Astrocyte (in vitro differentiated cells and primary cell): Measurements from ENCODE around the gene TMEM170B. TPM values are rescaled to one million over a fixed set of nuclear protein-coding genes. Genes with fewer than 3 reads are reported as not detected.

Experiments
- DNase-seq: peaks from one replicate; pipeline ENCODE4 v3.0.0-alpha.2; 2010; ENCODE audit warnings: low read depth
- FAIRE-seq: peaks from 2 replicates; lab custom pipeline; 2011; peaks lifted over from hg19 to GRCh38; lab: Jason Lieb, UNC
- H2AFZ ChIP-seq: 2 replicates; pipeline ENCODE4 v1.6.0; 2012; ENCODE audit warnings: low read depth, low read length, inconsistent platforms
- H3K27ac ChIP-seq: 2 replicates; pipeline ENCODE4 v1.5.1; 2011; ENCODE audit warnings: low read depth, low read length, inconsistent platforms
- H3K27me3 ChIP-seq: 2 replicates; pipeline ENCODE4 v1.6.0; 2011; ENCODE audit warnings: low read length, inconsistent platforms; ENCODE audit not compliant: insufficient read depth
- H3K36me3 ChIP-seq: 2 replicates; pipeline ENCODE4 v1.5.1; 2011; ENCODE audit warnings: low read length, inconsistent platforms; ENCODE audit not compliant: insufficient read depth
- H3K4me1 ChIP-seq: 2 replicates; pipeline ENCODE4 v1.5.1; 2011; ENCODE audit warnings: low read length, inconsistent platforms; ENCODE audit not compliant: insufficient read depth
- H3K4me2 ChIP-seq: 2 replicates; pipeline ENCODE4 v1.6.0; 2012; ENCODE audit warnings: low read length, inconsistent platforms
- H3K4me3 ChIP-seq: 2 replicates; pipeline ENCODE4 v1.5.1; 2011; ENCODE audit warnings: low read depth, mild to moderate bottlenecking, low read length, inconsistent platforms; ENCODE audit not compliant: insufficient read depth
- H3K79me2 ChIP-seq: 2 replicates; pipeline ENCODE4 v1.6.0; 2012; ENCODE audit warnings: mild to moderate bottlenecking, low read length, inconsistent platforms; ENCODE audit not compliant: insufficient read depth
- H3K9ac ChIP-seq: 2 replicates; pipeline ENCODE4 v1.6.0; 2012; ENCODE audit warnings: mild to moderate bottlenecking, low read length, inconsistent platforms
- H3K9me3 ChIP-seq: 2 replicates; pipeline ENCODE4 v1.5.1; 2012; ENCODE audit warnings: low read depth, mild to moderate bottlenecking, low read length, inconsistent platforms; ENCODE audit not compliant: insufficient read depth
- H4K20me1 ChIP-seq: 2 replicates; pipeline ENCODE4 v1.6.0; 2012; ENCODE audit warnings: low read length, inconsistent platforms; ENCODE audit not compliant: insufficient read depth
- H3K27ac Mint-ChIP-seq: one replicate; pipeline ENCODE4 v1.8.0; 2021; ENCODE audit warnings: mild to moderate bottlenecking, mixed read lengths; ENCODE audit not compliant: unreplicated experiment
- H3K27me3 Mint-ChIP-seq: one replicate; pipeline ENCODE4 v1.8.0; 2021; ENCODE audit warnings: low read depth, mixed read lengths; ENCODE audit not compliant: unreplicated experiment
- H3K36me3 Mint-ChIP-seq: one replicate; pipeline ENCODE4 v1.8.0; 2021; ENCODE audit warnings: low read depth, mixed read lengths; ENCODE audit not compliant: unreplicated experiment
- H3K4me1 Mint-ChIP-seq: one replicate; pipeline ENCODE4 v1.8.0; 2021; ENCODE audit warnings: low read depth, mixed read lengths; ENCODE audit not compliant: unreplicated experiment
- H3K4me3 Mint-ChIP-seq: one replicate; pipeline ENCODE4 v1.8.0; 2021; ENCODE audit warnings: mild to moderate bottlenecking, moderate library complexity, mixed read lengths; ENCODE audit not compliant: unreplicated experiment
- H3K9me3 Mint-ChIP-seq: one replicate; pipeline ENCODE4 v1.8.0; 2021; ENCODE audit warnings: mild to moderate bottlenecking, mixed read lengths; ENCODE audit not compliant: unreplicated experiment
- CTCF ChIP-seq: IDR thresholded peaks from 2 replicates; pipeline ENCODE4 v1.5.1; 2011; ENCODE audit warnings: low read depth, mild to moderate bottlenecking, inconsistent platforms, low read length, moderate library complexity; ENCODE audit not compliant: insufficient read depth
- EZH2 ChIP-seq: IDR thresholded peaks from 2 replicates; pipeline ENCODE4 v1.6.1; 2012; ENCODE audit warnings: mild to moderate bottlenecking, low read length, inconsistent platforms; ENCODE audit not compliant: insufficient read depth
- total RNA-seq: library from RNA; stranded (reverse); gene quantifications from 2 replicates; pipeline ENCODE4 v1.2.1, GENCODE V29; 2021

Gene TMEM170B
- total RNA-seq, 1 donor from 2014 or later, result 2.5 TPM

GRCh38 chr6:11536795-11537194 is 754 bp upstream of the TMEM170B start:
- Histone ChIP-seq H3K27ac (no peak overlapping the region), H3K36me3 (no peaks in the 10 kb centered on the region), H3K27me3 (no peaks in the 10 kb centered on the region), H3K4me1 (peaks cover 11% of the 10 kb centered on the region), H4K20me1 (no peaks in the 10 kb centered on the region), H3K79me2 (no peaks in the 10 kb centered on the region), H3K9ac (peak overlapping the region; percentile 52), H3K9me3 (no peaks in the 10 kb centered on the region), H3K4me2 (peak overlapping the region; percentile 90), H2AFZ (peak overlapping the region; percentile 89), H3K4me3 (peak overlapping the region; percentile 64)
- Mint-ChIP-seq H3K4me1 (no peaks in the 10 kb centered on the region), H3K4me3 (peak overlapping the region; percentile 82), H3K27ac (peak overlapping the region; percentile 26), H3K9me3 (no peaks in the 10 kb centered on the region), H3K36me3 (no peaks in the 10 kb centered on the region), H3K27me3 (peaks cover 2% of the 10 kb centered on the region)
- no peak for DNase-seq
- no peak for FAIRE-seq
- TF ChIP-seq CTCF (no peak), EZH2 (no peak)

GRCh38 chr6:11538052-11538818 is 686 bp downstream of the TMEM170B start:
- peak overlapping the region; percentile 52 for H3K9ac ChIP-seq

More at GRCh38 chr6:11538052-11538818, 686 bp downstream of the TMEM170B start:
- Histone ChIP-seq H3K4me3 (peak overlapping the region; percentile 64), H3K4me2 (peak overlapping the region; percentile 90), H3K4me1 (peaks cover 11% of the 10 kb centered on the region), H2AFZ (peak overlapping the region; percentile 89), H3K27me3 (no peaks in the 10 kb centered on the region), H4K20me1 (no peaks in the 10 kb centered on the region), H3K27ac (no peak overlapping the region), H3K9me3 (no peaks in the 10 kb centered on the region), H3K36me3 (no peaks in the 10 kb centered on the region), H3K79me2 (no peaks in the 10 kb centered on the region)
- no peak for TF ChIP-seq EZH2
- TF ChIP-seq CTCF, result no peak
- Mint-ChIP-seq H3K4me1 (no peaks in the 10 kb centered on the region), H3K9me3 (no peaks in the 10 kb centered on the region), H3K36me3 (no peaks in the 10 kb centered on the region), H3K27me3 (peaks cover 2% of the 10 kb centered on the region), H3K4me3 (peak overlapping the region; percentile 87), H3K27ac (no peak overlapping the region)
- no peak for DNase-seq
- FAIRE-seq, result no peak
